Ecto neural progenitor cell (in vitro differentiated cells): ENCODE measurements around the gene TBC1D4.

Experiments
- DNase-seq: peaks from one replicate; pipeline ENCODE4 v3.0.0-alpha.2; 2018; ENCODE audit warnings: low spot score

TBC1D4 gene

GRCh38 chr13:75482070-75482819 lies at the start of gene TBC1D4:
TSS of gene TBC1D4 (minus strand) at chr13:75482169. CDS start at chr13:75481767, 402 bp downstream.
- peak; percentile 91 for DNase-seq

DNA sequence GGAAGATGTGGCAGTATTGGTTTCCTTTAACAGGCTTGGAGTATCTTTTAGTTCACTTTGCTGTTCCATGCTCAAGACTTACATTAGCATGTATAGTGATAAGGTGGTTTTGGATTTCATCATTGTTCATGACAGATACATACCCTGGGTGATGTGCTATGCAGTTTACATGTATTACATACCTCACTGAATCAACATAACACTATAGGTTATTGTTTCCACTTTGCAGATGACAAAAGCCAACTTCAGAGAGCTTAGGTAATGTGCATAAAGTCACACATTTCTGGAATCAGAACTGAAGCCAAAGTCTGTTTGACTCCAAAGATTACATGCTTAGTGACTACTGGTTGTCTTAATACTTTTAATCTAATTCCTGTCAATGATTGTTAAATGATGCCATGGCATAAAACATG lies 48.6 kb upstream of the TBC1D4 start:
- no peak for DNase-seq

- no peak for DNase-seq
Observed at GRCh38 chr13:75521956-75522355, 40.0 kb upstream of the TBC1D4 start.

GRCh38 chr13:75518439-75519088 lies 36.6 kb upstream of the TBC1D4 start:
- DNase-seq: no peak

- DNase-seq: no peak
Observed at GRCh38 chr13:75514080-75514995, 32.4 kb upstream of the TBC1D4 start.

GRCh38 chr13:75513271-75513670 lies 31.3 kb upstream of the TBC1D4 start:
- DNase-seq: no peak

DNA sequence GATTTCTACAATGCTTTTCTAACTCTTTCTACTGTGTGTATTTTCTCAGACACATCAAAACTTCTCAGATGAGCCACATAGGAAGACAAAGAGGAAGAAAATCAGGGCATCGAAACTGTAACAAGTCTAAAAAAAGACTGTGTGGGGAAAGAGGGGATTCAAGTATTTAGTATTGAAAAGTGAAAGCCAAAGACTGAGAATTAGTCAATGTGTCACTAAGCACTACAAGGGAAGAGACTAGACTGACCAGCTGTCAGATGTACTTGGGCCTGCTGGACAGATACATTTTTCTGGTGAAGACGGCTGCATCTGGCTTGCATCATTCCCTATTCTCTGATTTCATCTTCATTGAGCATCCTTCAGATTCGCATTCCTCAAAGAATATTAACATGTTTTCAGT lies 30.3 kb upstream of the TBC1D4 start:
- no peak for DNase-seq

GRCh38 chr13:75511051-75511625 lies 29.2 kb upstream of the TBC1D4 start:
- no peak for DNase-seq

DNA sequence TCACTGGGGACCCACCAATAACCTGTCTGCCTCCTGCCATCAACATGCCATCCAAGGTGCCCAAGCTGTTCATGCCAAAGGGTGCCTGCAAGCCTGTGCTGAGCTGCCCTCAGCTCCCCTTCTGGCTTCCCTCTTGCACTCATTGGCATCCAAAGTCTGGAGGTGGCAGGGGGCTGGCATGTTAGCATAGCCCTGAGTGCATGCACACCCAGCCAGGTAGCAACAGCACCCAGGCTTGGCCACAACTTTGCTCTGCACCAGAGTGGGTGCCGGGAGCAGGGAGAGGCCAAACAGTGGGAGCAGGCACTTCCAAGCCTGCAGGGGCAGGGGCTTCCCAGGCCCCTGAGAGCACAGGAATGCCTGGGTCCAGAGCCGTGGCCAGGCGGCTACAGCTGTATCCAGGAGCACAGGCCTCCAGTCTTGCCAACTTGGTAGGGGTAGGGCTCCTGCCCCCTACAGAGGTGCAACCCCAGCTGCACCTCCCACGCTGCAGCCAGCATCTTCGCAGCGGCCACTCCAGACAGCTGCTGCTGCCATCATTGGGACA lies 26.1 kb upstream of the TBC1D4 start:
- DNase-seq: no peak

DNA sequence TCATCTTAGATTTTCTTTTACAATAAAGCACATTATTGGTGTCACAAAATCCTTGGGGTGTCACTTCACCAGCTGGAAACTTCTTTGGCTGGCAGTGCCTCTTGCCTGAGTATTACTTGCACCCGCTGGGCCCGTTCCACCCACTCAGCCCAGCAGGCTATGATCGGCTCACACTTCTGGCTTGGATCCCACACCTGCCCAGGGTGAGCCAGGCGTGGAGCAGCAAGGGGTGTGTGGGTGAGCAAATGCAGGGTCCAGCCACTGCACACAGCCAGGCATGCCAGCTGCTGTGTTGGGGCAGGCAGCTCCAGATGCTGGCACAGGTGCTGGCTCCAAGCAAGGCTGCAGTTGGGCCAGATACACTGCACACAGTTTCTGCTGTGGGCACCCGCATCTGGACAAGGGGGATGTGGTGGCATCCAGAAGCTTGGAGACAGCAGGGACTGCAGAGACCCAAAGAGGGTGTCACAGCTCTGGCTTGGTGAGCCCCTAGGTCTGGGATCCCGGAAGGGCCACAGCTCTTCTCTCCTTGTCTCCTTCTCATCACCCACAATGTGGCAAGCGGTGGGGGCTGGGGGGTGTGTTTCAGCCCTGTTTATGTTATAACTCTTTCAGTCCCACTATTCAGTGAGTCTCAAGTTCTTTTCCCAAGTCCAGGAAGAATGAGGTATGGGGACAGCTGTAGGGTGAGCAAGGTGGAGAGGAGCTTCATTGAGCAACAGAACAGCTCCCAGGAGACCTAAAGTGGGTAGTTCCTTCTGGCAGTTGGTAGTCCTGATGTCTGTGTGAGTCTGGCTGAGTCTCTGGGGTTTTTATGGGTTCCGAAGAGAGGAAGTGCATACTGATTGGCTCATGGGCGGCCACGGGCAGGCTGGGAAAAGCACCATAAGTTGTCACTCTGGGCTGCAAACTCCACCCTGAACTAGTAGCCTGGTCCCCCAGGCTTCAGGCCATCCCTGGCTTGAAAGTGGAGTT lies 25.3 kb upstream of the TBC1D4 start:
- DNase-seq: no peak

DNA sequence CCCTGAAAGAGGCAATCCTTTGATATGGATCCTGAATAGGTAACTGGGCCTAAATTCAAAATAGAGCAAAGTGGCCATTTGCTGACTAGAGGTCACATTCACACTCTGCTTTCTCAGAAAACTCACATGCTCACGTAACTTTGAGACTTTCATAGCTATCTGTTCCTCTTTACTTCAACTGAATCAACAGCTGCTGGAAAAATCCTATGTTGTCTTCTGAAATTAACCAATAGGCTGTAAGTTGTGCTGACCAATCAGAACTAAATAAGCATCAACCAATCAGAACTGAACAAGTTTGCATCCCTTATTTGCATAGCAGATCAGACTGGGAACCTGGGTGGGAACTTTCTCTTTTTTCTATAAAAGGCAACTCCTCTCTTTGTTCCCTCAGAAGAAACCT lies 24.0 kb upstream of the TBC1D4 start:
- no peak for DNase-seq

DNA sequence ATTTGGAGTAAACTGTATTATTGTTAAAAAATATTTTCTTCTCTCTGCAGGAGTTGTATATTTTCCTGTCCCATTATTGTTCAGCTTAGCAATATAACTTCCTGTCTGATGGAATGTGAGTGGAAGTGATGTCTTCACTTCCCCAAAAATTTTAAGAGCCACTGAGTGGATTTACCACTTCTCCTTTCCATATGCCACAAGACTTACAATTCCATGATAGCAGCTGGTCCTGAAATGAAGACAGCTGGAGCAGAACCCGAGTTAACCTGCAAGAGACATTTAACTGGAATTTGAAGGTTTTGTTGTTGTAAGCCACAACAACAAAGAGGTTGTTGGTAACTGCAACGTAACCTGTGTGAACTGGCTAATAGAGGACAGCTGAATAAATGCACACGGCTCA lies 23.4 kb upstream of the TBC1D4 start:
- no peak for DNase-seq

DNA sequence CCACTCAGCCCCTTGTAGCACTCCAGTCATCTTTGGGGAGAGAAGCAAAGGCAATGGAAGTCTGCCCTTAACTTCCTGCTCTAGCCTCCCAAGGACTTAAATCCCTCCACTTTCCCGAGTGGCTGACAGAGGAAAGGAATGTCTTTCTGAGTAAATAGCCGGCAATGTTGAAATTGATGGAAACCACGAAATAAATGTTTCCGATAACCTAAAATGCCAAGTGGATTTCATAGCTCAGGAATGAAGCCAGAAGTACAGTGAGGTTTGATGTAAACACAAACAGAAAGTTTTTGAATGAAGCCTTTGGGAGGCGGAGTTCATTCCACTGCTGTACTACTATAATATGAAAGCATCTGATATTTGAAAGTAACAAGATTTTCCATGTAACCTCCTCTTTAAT lies 14.0 kb upstream of the TBC1D4 start:
- no peak for DNase-seq

DNA sequence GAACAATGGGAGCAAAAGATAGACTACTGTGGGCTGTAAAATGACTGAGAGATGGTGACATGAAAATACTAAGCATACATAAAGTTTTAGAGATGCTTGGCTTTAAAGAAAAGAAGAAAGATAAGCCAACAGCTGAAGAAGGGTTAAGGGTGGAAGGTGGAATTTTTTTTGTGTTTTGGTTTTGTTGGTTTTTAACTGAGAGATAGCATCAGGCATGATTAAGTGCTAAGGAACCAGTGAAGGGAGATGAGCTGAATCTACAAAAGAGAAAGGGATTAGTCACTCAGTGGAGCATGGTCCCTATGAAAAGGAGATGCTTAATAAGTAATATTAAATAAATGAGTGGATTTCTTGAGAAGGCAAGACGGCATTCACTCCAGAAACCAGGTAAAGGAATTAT lies 12.5 kb upstream of the TBC1D4 start:
- no peak for DNase-seq

DNA sequence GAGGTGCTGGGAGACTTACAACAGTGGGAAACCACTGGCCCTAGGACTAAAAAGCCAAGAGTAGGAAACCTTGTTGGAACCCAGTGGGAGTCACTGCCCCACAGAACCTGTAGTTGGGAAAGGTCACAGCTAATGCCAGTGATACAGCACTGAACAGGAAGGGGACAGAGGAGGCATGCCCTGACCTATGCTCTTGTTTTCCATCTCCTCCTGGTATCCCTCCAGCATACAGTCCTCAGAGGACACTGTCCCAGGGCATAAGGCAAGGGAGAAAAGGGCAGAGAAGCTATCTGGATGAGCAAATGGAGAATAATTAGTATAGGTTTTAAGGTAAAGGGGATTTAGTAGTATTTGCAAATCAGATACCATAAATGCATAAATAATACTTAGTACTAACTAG lies 11.2 kb upstream of the TBC1D4 start:
- no peak for DNase-seq

- no peak for DNase-seq
Observed at GRCh38 chr13:75492389-75492788, 10.4 kb upstream of the TBC1D4 start.

DNA sequence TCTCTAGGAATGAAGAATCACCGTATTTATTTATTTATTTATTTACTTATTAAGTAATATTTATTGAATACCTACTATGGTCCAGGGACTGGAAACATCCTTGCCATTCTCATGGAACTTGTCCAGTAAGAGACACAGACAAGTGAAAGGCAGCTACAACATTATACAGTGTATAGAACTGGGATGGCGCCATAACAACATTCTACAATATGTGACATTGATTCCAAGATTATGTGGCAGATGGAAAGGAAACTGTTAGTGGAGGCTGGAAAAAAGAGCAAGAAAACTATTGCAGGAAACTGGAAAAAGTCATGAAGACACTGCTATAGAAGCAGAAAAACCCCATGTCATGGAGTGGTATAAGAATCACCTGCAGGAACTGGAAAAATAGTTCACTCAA lies 9.4 kb upstream of the TBC1D4 start:
- DNase-seq: no peak

DNA sequence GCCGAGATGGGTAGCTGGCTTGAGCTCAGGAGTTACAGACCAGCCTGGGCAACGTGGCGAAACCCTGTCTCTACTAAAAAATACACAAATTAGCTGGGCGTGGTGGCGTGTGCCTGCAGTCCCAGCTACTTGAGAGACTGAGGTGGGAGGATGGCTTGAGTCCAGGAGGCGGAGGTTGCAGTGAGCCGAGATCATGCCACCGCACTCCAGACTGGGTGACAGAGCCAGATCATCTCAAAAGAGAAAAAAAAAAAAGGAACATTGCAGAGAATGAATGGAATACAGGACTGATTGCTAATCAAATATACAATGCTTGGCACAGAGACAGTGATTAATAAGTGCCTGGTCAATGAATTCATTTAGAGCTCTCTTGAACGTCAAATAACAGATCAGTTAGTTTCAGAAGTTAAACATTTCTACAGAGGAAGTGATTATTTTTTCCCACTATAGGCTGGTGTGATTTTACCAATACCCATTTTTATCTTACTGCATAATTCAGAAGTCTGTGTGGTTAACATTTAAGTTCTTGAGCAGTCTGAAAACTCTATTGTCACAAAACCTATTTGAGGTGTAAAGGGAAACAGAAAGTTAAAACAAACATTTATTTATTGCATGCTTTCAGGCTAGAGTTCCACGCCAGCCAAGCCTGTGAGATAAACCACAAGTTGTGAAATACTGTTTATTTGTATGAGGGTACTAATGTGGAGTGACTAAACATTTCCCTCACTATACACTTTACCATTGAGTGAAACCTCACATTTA lies 7.7 kb upstream of the TBC1D4 start:
- DNase-seq: no peak

- DNase-seq: no peak
Observed at GRCh38 chr13:75486146-75487062, 4.4 kb upstream of the TBC1D4 start.
